ENCODE measurements around the gene C3orf22. TPM values are rescaled to one million over a fixed set of nuclear protein-coding genes. Genes with fewer than 3 reads are reported as not detected.

The C3orf22 gene
- total and polyA plus RNA-seq, 12 donors = 0.26 TPM; not detected in 11

GRCh38 chr3:126516152-126516935 is 42.4 kb downstream of the C3orf22 start:
- Histone ChIP-seq H3K4me3 (no peak overlapping the region), H3K27ac (no peak overlapping the region), H3K36me3 (no peaks in the 10 kb centered on the region), H3K4me1 (peaks cover 0 to 11% (median 0%) of the 10 kb centered on the region in 9 donors), H3K9me3 (no peaks in the 10 kb centered on the region), H3K27me3 (peaks cover 0 to 6% (median 0%) of the 10 kb centered on the region in 7 donors)
- 81 to 88% methylated on average over 6 of the region's 6 CpGs for WGBS, 2 donors
- intact Hi-C loops (cut with DNase I) = no loop called here
- DNase-seq (no peak), ATAC-seq (no peak)
- no peak for TF ChIP-seq CTCF (IDR thresholded peaks at IDR 0.05)

DNA sequence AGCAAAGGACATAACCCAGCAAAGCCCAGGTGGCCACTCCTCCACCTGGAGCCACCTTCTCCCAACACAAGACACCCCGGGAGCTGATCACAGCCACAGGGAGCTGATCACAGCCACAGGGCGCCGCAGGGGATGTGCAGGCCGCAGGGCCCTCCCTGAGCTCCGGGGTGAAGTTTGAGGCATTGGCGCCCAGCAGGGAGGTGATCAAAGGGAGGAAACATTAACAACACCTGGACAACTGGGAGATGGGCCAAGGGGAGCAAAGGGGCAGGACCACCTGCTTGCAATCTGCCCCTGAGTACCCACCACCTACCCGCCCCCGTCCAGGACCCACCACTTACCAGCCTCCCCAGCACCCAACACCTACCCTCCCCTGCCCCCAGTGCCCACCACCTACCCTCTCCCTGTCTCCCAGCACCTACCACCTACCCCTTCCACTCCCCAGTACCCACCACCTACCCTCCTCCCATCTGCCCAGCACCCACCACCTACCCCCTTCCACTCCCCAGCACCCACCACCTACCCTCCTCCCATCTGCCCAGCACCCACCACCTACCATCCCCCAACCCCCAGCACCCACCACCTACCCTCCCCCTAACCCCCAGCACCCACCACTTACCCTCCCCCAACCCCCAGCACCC is 43.5 kb downstream of the C3orf22 start:
- H3K36me3 ChIP-seq = no peaks in the 10 kb centered on the region
- no peak overlapping the region for H3K4me3 ChIP-seq
- DNase-seq (no peak), ATAC-seq (no peak)
- 89 to 93% methylated on average over 6 to 8 of the region's 8 CpGs for WGBS, 2 donors
- H3K27ac ChIP-seq = no peak overlapping the region
- no peaks in the 10 kb centered on the region for H3K9me3 ChIP-seq
- peaks cover 0 to 11% (median 0%) of the 10 kb centered on the region in 9 donors for H3K4me1 ChIP-seq
- intact Hi-C loops (cut with DNase I) = no loop called here
- peaks cover 0 to 6% (median 0%) of the 10 kb centered on the region in 7 donors for H3K27me3 ChIP-seq
- no peak for TF ChIP-seq CTCF (IDR thresholded peaks at IDR 0.05)

- Histone ChIP-seq H3K4me1 (peaks cover 0 to 11% (median 0%) of the 10 kb centered on the region in 9 donors), H3K27ac (no peak overlapping the region), H3K27me3 (peaks cover 0 to 6% (median 0%) of the 10 kb centered on the region in 7 donors), H3K36me3 (no peaks in the 10 kb centered on the region), H3K9me3 (no peaks in the 10 kb centered on the region), H3K4me3 (no peak overlapping the region)
- DNase-seq (no peak), ATAC-seq (no peak)
- TF ChIP-seq CTCF (IDR thresholded peaks at IDR 0.05) = no peak
- intact Hi-C loops (cut with DNase I) = no loop called here
- 75 to 81% methylated on average over 11 of the region's 11 CpGs for WGBS, 2 donors
Observed at GRCh38 chr3:126514161-126514560, 44.6 kb downstream of the C3orf22 start.

GRCh38 chr3:126512916-126513650 is 45.6 kb downstream of the C3orf22 start:
- TF ChIP-seq CTCF (IDR thresholded peaks at IDR 0.05) = no peak
- peaks cover 0 to 11% (median 0%) of the 10 kb centered on the region in 9 donors for H3K4me1 ChIP-seq
- H3K36me3 ChIP-seq = no peaks in the 10 kb centered on the region
- H3K27ac ChIP-seq = no peak overlapping the region
- intact Hi-C loops (cut with DNase I) = no loop called here
- 66 to 67% methylated on average over 12 of the region's 12 CpGs for WGBS, 2 donors
- no peaks in the 10 kb centered on the region for H3K9me3 ChIP-seq
- DNase-seq (no peak), ATAC-seq (peak in 5 of 8 donors; percentile 16 to 38 (median 29))
- H3K4me3 ChIP-seq = no peak overlapping the region
- H3K27me3 ChIP-seq = peaks cover 0 to 2% (median 0%) of the 10 kb centered on the region in 7 donors

Data from heart right ventricle (tissue), 16 donors.